ENCODE measurements around the gene ZNF532.

DNA sequence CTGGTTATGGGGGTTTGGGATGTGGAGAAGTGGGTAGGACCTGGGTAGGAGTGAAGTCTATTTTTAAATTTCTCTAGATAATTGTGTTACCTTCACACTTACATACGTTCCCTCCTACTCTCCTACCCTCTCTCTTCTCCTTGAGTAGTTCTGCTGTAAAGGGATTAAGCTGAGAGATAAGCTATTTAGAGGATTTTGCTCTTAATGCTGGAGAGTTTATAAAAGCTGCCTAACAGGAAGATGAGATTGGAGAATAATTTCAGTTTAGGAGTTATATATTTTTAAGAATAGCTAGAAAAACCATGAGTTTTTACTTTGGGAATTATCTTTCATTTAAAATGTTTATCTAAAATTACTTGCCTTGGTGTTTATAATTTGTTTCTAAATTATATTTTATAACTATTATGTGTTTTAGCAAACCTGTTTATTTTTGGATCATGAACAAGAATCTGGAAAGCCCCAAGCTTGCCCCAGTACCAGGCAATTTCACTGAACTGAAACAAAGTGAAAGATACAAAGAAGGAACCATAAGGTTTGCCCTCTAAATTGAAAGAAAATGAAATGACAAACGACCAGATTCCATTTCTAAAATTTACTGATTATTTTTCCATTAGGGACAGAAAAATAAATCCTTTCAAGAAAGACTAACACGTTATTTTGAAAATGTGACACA is 101.5 kb downstream of the ZNF532 start:
- TF ChIP-seq, protein P1, sequence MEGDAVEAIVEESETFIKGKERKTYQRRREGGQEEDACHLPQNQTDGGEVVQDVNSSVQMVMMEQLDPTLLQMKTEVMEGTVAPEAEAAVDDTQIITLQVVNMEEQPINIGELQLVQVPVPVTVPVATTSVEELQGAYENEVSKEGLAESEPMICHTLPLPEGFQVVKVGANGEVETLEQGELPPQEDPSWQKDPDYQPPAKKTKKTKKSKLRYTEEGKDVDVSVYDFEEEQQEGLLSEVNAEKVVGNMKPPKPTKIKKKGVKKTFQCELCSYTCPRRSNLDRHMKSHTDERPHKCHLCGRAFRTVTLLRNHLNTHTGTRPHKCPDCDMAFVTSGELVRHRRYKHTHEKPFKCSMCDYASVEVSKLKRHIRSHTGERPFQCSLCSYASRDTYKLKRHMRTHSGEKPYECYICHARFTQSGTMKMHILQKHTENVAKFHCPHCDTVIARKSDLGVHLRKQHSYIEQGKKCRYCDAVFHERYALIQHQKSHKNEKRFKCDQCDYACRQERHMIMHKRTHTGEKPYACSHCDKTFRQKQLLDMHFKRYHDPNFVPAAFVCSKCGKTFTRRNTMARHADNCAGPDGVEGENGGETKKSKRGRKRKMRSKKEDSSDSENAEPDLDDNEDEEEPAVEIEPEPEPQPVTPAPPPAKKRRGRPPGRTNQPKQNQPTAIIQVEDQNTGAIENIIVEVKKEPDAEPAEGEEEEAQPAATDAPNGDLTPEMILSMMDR (IDR thresholded peaks at IDR 0.05; ENCODE audit: insufficient read depth, low read length), result no peak
- no peak for TF ChIP-seq POLR2AphosphoS5 (IDR thresholded peaks at IDR 0.05; ENCODE audit: low read depth)
- no peak for TF ChIP-seq GABPA (IDR thresholded peaks at IDR 0.05; ENCODE audit: low read depth)
- TF ChIP-seq, protein P2, sequence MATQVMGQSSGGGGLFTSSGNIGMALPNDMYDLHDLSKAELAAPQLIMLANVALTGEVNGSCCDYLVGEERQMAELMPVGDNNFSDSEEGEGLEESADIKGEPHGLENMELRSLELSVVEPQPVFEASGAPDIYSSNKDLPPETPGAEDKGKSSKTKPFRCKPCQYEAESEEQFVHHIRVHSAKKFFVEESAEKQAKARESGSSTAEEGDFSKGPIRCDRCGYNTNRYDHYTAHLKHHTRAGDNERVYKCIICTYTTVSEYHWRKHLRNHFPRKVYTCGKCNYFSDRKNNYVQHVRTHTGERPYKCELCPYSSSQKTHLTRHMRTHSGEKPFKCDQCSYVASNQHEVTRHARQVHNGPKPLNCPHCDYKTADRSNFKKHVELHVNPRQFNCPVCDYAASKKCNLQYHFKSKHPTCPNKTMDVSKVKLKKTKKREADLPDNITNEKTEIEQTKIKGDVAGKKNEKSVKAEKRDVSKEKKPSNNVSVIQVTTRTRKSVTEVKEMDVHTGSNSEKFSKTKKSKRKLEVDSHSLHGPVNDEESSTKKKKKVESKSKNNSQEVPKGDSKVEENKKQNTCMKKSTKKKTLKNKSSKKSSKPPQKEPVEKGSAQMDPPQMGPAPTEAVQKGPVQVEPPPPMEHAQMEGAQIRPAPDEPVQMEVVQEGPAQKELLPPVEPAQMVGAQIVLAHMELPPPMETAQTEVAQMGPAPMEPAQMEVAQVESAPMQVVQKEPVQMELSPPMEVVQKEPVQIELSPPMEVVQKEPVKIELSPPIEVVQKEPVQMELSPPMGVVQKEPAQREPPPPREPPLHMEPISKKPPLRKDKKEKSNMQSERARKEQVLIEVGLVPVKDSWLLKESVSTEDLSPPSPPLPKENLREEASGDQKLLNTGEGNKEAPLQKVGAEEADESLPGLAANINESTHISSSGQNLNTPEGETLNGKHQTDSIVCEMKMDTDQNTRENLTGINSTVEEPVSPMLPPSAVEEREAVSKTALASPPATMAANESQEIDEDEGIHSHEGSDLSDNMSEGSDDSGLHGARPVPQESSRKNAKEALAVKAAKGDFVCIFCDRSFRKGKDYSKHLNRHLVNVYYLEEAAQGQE (IDR thresholded peaks at IDR 0.05; ENCODE audit: insufficient replicate concordance, low read depth), result no peak
- TF ChIP-seq SPI1 (IDR thresholded peaks at IDR 0.05; ENCODE audit: borderline replicate concordance, low read depth), result no peak

All from HL-60 (cell line).